Transverse colon (tissue), 3 donors: Measurements from ENCODE around the gene CLCA2.

Source experiments
- CTCF ChIP-seq, 5 experiments: fragments of 200-600 bp in 3 of 5; fragments of 450-650 bp in 2 of 5; sonication (generic) in 3 of 5; IDR thresholded peaks; 1 replicate in 2 of 5; 2 replicates in 3 of 5; pipeline ENCODE4 v1.5.1; 2016 to 2017; ENCODE audit warnings: antibody characterized with exemption in 5 of 5, inconsistent platforms in 3 of 5, mild to moderate bottlenecking in 2 of 5, moderate library complexity in 1 of 5
- POLR2A ChIP-seq: fragments of 450-650 bp; IDR thresholded peaks from one replicate; pipeline ENCODE4 v1.6.1; 2016; ENCODE audit warnings: antibody characterized with exemption, mild to moderate bottlenecking, moderate library complexity

GRCh38 chr1:86423873-86424272 lies at the start of gene CLCA2:
- TF ChIP-seq CTCF (IDR thresholded peaks at IDR 0.05) (no peak), POLR2A (no peak)
